NCI-H1417 treated with DMSO at 0.1 percent for 48 hours (cell line): ENCODE measurements around the gene SNX20.

Source experiments
- DNase-seq: peaks from one replicate; lab custom pipeline; 2025; lab: John Stamatoyannopoulos, UW

The SNX20 gene

DNA sequence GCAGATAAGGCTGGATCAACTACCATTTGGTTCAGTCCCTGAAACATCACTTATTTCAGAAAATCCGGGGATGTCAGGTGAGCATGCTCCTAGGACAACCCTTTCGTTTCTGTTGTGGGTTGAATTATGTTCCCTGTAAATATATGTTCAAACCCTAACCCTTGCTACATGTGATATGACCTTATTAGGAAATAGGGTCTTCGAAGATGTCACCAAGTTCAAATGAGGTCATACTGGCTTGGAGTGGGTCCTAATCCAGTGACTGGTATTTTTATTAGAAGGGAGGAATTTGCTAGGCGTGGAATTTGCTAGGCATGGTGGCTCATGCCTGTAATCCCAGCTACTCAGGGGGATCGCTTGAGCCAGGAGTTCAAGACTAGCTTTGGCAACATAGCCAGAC is 21.3 kb downstream of the SNX20 start:
- no peak for DNase-seq

DNA sequence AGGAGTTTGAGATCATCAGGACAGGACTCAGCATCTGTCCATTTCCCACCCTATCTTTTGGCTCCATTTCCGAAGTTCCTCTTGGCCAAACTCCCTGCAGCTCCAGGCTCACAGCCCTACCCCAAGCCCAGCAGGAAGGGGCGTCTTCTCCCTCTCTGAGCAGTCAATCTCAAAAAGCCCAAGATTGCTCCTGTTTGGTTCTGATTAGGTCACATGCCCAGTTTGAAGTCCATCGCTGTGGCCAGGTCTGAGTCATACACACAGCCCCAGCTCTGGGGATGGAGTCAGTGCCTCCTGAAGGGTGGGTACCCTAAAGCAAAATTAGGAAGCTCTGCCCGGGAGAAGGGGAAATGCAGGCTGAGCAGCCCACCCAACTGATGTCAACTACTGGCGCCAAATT is 23.9 kb downstream of the SNX20 start:
- no peak for DNase-seq

DNA sequence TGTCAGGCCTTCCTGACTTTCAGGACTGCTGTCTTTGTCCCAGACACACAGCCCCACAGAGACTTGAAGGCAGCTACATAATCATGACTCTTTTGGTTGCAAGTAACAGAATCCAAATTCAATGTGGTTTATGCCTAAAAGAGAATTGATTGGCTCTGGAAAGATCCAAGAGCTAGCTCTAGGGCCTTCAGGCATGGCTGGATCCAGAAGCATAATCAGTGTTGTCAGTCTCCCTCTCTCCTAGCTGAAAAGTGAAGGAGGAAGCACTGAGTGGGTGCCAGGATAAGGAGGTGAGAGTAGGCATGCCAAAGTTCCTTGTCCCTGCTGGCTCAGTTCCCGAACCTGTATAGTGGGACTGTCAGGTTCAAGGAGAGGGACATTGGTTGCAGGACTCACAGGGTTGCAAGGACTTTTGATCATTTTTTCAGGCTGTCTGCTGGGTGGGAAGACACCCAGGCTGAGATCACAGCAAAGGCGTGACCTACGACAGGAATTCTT is 25.5 kb downstream of the SNX20 start:
- DNase-seq = no peak

DNA sequence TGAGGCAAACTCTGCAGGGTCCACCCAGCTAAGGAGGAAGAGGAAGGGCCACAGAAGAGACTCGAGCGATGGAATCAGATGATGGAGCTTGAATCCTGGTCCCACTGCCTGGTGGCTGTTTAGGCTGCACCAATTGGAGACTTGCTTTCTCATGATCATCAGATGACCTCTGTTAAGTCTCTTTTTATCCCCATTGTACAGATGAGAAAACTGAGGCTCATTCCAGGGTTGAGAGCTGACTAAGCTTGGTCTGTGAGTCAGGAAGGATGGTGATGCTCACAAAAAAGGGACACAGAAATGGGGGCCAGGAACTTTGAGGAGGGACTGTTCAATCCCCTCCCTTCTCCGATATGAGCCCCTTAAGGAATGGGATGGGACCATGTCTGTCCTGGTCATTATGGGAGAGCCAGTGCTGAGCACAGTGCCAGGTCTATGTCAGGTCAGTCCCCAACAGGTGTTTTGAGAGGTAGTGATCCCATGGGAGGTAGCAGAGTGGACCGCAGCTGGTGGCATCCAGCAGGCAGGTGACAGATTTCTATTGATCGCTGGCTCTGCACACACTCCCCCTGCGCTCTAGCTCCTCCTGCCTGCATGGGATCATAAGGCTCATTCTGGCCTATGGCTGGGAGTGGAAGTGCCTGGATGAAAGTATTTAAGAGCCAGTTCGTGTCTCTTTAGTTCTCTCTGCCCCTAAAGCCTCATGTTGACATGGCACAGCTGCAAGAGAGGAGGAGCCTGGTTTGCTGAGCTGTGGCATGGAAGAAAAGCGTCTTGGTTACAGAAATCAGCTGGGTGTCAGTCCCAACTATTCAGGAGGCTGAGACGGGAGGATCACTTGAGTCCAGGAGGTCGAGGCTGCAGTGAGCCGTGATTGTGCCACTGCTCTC is 27.2 kb downstream of the SNX20 start:
- no peak for DNase-seq

DNA sequence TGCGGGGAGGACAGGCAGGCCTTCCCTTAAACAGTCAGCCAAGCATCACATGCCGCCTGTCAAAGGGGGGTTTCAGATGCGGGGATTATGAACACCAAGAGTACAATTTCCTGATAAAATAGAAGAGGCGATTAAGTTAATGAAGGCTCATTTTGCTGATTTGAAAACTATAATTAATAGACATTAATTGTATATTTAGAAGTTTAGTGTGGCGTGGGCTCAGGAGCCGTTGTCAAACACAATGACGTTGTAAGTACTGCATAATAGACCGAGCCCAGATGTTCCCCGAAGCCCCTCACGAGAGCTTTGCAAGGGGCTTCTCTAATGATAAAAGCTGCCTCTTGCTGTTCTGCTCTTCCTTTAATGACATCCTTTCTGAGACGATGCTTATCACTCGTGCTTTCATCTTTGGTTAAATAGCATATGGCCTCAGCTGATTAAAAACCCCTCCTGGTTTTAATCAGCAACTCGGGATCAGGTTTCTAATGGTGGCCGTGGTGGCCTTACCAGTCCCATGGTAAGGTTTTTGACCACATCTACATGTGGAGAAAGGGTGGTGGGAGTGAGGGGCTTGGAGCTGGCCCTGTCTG is 28.2 kb downstream of the SNX20 start:
- DNase-seq = no peak

DNA sequence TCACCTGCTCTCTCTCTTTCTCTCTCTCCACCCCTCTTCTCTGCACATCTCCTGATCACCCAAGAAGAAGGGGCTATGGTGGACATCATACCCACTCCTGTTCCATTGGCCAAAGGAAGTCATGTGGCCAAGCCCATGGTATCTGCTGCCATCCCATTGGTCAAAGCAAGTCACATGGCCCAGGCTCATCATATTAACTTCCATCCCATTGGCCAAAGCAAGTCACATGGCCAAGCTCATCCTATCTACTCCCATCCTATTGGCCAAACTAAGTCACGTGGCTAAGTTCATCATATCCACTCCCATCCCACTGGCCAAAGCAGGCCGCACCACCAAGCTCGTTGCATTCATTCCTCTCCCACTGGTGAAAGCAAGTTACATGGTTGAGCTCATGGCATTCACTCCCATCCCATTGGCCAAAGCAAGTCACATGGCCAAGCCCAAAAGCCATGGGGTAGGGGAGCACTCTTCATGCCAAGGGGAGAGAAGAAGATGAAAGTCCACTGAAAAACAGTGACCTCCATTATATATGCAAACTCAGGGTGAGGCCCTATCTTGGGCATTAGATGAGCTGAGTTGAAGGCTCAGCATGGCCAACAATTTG is 29.2 kb downstream of the SNX20 start:
- DNase-seq = no peak

DNA sequence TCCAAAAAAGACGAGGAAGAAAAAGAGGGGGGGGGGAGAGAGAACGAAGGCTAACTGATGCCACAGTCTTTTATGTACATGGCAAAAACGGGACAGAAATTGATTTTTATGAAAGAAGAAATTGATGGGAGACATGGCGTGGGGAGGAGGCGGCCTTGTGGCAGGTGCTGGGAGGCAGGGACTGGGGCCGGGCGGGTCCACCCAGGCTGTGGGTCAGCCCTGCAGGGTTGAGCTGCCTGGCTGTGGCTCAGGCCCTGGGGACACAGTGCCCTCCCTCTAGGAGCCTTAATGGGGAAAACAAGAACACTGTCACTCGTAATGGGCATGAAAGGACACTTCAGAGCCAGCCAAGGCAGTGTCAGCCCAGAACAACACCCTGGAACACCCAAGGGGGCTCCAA is 34.8 kb downstream of the SNX20 start:
- no peak for DNase-seq

DNA sequence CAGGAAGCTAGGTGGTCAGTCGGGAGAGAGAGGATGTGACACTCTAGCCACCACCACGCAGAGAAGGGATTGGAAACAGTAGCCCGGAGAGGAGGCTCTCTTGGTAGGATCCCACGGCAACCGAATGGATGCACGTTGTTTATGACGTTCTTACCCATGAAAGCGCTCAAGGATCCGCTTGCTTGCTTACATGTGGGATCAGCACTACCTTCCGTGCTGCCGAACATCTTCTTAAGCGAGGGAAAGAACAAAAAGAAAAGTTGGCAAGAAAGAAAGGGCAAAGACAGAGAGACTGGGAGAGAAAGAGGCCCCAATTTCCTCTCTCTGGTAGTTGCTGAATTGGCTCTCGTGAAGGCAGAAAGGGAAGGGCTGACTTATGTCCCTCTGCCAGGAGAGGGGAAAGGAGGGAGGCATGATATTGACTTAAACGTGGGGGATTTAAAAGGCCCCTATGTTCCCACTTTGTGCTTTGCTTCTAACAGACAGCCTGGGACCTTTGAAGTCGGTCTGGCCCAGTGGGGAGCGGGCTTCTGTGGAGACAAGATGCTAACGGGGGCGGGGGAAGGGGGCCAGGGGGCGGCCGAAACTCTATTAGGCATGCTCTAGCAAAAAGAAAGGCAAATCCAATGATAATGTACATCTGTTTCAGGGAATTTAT is 35.4 kb downstream of the SNX20 start:
- DNase-seq = no peak

DNA sequence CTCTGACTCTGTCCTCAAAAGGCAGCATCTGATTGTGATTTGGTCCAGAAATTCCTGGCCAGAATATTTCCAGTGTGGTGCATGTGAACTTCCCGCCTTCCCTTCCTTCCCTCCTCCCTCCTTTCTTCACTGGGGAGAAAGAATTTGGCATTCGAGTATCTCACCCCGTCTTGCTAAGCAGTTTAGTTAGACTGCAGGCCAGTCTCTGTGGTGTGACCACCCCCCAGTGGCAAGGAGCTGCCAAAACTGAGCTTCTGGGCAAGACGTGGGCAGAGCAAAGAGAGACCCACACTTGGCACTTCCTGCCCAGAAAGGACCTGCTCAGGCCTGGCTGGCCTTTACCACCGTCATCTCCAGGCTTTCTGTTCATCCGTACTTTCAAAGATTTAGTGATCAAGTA is 36.4 kb downstream of the SNX20 start:
- DNase-seq = no peak

DNA sequence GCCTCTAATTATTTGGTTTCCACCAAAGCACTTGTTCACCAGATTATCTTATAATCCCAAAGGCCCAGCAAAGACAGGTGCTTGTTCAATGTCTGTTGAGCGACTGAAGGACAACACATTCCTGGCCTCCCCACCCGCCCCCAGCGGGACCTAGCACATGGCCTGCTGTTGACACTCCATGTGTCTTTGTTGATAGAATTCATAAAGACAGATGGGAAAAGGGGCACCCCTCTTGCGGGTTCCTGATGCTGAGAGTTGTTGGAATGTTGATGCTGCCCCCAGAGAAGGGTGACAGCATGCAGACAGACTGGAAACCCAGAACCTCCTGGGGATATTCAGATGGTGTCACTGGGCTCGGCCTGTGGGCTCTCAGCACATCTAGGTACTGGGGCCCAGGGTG is 36.9 kb downstream of the SNX20 start:
- DNase-seq = no peak

DNA sequence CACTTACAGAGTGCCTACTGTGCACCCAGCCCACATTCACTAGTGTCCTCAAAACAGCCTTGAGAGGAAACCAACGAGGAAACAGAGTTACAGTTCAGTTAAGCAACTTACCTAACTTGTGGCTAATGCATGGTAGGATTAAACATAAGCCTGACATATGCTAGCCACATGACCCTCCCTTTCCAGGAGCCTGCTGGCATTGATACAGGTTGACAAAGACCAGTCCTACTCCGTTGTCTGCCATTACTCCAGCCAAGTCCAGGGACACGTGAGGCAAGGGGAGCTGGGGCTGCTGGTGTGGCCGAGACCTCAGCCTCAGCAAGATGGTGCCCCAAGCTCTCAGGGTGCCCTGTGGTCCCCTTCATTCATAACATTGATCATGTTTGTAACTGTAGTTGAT is 37.9 kb downstream of the SNX20 start:
- DNase-seq = no peak

DNA sequence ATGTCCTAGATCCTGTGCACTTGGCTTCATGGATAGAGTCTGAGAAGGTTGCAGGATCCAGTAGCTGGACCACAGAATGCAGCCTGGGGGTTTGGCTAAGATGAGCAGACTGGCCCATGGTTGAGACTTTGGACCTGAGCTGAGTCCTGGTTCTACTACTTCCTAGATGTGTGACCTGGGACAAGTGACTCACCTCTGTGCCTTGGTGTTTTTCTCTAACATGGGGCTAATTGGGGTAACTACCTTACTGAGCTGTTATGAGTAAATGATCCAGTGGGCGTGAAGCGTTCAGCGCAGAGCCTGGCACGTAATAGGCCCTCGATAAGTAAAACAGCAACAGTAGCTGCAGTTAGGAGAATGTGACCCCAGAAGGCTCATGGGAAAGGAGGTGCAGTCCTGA is 38.8 kb downstream of the SNX20 start:
- no peak for DNase-seq

DNA sequence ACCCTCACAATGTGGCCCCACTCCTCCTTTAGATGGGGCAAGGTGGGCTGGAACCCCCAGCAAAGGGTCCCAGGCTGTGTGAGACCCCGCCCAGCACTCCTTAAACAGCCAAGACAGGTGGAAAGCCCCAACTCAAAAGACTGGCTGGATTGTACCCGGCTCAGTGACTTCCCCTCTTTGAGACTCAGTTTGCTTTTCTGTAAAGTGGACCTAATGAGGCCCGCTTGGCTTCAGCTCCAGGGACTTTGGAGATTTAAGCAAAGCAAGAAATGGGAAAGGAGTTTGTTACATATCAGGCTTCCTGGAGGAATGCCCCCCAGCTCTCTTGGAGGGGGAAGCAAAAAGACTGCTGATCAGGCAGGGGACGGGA is 39.3 kb downstream of the SNX20 start:
- DNase-seq = no peak

DNA sequence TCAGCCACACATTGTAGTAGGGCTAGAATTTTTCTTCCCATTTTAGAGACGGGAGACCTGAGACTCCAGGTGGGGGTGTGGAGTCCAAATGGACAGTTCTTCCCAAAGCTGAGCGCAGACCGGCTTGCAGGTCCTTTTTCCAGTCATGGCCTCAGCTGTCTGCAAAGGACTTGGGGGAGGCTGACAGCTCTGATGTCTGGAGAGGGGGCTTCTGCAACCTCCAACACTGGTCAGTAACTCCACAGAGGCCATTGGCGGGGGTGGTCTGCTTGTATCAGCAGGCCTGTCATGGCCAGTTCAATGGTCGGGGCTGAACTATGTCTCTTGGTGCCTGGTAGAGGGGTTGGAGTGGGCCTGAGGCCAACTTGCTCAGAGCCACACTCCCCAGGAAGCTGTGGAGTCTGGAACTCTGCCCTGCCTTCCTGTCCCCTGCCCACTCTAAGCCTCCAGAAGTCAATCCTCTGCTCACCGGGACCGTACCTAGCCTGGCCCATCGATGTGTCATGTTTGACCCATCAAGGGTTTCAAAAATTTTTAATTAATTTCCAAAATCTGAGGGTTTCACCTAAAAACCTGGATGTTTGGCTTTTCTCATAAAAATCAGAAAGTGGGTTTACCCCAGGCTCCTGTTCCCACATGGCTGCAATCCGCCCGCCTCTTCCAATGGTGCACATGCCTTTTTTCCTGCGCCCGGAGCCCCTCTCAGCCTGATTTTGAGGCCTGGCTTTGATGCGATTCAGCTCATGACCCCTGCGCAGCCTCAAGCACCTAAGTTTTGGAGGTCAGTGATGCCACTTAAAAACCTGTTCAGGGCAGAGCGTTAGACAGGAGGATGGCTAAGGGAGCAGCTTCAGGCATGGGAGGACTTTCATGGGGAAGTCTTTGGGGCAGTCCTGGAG is 39.9 kb downstream of the SNX20 start:
- no peak for DNase-seq

DNA sequence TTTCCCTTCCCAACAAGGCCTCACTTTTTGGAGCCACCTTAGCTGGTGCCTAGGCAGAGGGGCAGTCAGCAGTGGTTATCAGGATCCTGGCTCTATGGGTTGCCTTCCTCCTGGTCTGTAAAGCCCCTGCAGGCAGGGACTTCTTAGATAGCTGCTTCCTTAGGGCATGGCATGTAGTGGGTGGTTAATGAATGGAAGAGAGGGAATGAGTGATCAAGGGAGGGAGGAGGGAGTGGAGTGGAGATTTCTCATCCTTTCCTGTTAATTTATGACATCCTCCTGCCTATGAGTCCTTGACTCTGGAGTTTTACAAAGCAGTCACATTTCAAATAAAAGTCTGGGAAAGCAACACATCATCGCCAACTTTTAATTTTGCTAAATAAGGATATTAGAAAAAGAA is 40.7 kb downstream of the SNX20 start:
- no peak for DNase-seq

DNA sequence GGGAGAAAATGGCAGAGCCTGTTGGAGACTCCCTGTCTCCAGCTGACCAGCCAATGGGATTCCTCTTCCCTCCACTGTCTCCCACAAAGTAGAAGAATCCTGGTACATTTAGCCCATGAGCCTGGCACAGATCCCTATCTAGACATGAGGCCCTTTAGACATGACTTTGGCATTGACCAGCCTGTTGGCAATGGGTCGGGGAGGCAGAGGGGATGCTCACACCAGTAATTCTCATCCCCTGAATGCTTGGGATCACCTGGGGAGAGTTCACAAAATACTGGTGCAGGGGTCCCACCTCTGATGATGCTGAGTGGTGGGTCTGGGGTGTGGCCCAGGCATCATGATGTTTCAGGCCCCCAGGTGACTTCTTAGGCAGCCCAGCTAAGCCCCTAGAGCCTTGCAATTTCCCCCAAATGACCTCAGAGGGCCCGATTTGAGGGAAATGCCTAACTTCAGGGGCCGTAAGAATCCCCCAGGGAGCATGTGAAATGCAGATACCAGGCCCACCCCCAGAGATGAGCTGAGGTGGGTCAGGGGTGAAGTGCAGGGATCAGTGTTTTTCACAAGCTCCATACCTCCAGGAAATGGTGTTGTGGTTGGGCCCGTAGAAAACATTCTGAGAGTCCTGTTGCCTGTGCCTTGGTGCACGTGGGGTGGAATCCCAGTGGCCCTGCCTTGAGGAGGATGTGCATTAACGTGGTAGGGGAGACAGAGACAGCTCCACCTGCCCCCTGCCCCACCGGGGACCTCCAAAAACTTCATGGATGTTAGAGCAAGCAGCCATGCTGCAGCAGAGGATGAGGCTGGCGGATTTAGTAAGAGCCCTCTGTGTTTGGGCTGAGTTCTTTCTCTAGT is 42.1 kb downstream of the SNX20 start:
- DNase-seq = no peak

DNA sequence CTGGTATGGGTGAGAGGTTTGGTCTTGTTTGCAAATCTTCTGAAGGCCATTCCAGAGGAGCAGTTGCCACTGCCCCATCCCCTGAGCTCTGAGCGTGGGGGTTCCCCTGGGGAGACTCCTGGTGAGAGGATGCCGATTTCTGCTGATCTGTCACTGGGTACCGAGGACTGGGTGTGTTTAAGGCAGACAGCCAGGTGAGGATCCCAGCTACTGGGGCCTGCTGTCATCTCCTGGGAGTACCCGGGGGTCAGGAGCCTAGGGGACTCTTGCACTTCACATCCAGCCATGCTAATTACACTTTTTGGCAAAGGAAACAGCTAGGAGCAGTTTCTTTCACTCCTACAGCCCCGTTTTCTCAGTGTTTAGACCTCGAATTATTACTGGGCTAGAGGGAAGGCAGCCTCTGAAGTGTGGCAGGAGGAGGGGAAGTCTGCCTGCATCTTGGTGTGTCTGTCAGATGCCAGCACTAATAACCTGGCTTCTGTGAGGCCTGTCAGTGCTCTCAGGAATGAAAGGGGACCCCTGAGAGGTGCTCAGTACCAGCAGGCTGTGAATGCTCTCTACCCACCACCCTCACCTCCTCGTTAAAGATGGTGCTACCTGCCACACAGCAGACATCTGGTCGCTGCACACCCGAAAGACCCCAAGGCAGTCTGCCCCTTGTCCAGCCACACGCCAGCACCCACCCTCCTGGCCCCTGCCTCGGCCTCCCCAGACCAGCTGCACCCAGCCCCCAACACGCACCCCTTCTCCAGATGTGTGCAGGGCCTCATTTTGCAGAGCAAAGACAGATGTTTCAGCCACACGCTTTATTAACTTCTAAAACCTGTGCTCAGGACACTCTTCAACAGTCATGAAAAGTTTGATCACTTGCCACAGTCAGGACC is 43.2 kb downstream of the SNX20 start:
- DNase-seq = no peak

DNA sequence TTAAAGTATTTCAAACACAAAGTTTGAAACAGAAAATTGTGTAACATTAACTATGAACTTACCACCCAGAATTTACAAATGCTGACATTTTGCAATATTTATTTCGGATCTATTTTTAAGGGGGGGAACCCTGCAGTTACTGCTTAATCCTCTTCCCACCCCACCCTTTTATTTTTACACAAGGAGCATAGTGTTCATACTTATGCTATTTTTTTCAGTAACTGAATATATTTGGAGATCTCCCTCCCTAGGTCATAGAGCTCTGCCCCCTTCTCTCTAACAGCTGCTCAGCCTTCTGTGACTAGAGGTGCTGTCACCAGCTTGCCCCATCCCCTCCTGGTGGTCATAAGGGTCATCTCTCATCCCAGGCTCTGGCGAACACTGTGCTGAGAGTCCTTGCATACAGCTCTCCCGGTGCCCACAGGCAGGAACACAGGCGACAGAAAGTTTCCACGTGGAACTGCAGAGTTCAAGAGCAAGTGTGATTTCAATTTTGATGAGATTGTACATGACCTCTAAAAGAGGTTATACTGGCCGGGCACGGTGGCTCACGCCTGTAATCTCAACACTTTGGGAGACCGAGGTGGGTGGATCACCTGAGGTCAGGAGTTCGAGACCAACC is 44.2 kb downstream of the SNX20 start:
- DNase-seq = no peak
